ENCODE results near the gene PSIP1. TPM values are rescaled to one million over a fixed set of nuclear protein-coding genes. Genes with fewer than 3 reads are reported as not detected.

Gene PSIP1
- total and polyA plus RNA-seq, 2 experiments from 2014 or later, result 35.1 to 37.3 TPM

DNA sequence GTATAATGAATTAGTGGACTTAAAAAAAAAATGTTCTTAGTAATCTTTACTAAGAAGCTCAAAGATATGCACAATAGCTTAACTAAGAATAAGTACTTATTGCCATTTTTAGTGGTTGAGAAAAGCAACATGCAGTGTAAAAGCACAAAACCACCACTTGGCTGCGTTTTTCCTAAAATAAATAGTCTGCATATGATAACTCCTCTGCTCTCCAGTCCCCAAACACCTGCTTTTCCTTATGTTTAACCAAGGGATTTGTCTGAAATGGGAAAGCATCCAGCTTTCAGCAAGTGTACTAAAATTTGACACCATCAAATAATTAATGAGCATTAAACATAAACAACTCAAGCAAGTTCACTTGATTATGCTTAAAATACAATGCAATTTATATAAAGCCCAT, 41.4 kb downstream of the PSIP1 start:
- Histone ChIP-seq H3K79me2 (no peaks in the 10 kb centered on the region), H3K36me3 (replicated peaks; ENCODE audit: insufficient read depth, low read depth) (no peaks in the 10 kb centered on the region), H3K27ac (no peak overlapping the region), H3K27me3 (no peaks in the 10 kb centered on the region), H3K4me1 (ENCODE audit: insufficient read depth) (no peaks in the 10 kb centered on the region), H3K4me2 (no peak overlapping the region), H4K20me1 (ENCODE audit: insufficient read depth, poor library complexity, severe bottlenecking) (no peaks in the 10 kb centered on the region), H2AFZ (no peak overlapping the region), H3K9me3 (ENCODE audit: low read depth) (no peaks in the 10 kb centered on the region), H3K4me3 (no peak overlapping the region), H3K9me2 (replicated peaks; ENCODE audit: insufficient read depth) (no peaks in the 10 kb centered on the region)
- TF ChIP-seq EZH2phosphoT487 (IDR thresholded peaks at IDR 0.05; ENCODE audit: low read depth, severe bottlenecking, unreplicated experiment) (no peak), EZH2 (IDR thresholded peaks at IDR 0.05; ENCODE audit: borderline replicate concordance) (no peak), CTCF (IDR thresholded peaks at IDR 0.05; ENCODE audit: poor library complexity) (no peak)
- 89% methylated on average over 1 of the region's 1 CpG for WGBS (ENCODE audit: low lambda C conversion rate, missing lambda C conversion rate)
- DNase-seq (ENCODE audit: low spot score), result no peak

DNA sequence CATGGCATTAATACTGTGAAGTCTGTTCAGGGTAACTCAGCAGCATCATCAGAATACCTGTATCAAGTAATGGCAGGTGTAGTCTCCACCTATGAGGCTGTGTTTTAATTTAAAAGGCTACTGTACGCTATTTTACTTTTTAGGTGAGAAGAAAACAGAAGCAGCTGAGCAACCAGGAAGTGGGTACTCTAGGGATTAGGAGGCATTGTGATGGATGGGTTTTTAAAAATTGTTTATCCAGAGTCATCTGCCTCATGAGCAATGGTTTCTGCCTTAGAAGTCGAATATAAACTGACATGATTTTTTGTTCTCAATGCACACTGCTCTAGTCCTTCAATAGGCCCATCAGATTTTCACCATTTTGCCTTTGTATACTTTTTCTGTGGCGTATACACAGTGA, 42.6 kb downstream of the PSIP1 start:
- WGBS (ENCODE audit: low lambda C conversion rate, missing lambda C conversion rate), result 88% methylated on average over 3 of the region's 3 CpGs
- no peaks in the 10 kb centered on the region for H3K9me2 ChIP-seq (replicated peaks; ENCODE audit: insufficient read depth)
- H3K27ac ChIP-seq, result no peak overlapping the region
- DNase-seq (ENCODE audit: low spot score), result no peak
- no peak overlapping the region for H3K4me2 ChIP-seq
- TF ChIP-seq EZH2phosphoT487 (IDR thresholded peaks at IDR 0.05; ENCODE audit: low read depth, severe bottlenecking, unreplicated experiment), result no peak
- H3K4me1 ChIP-seq (ENCODE audit: insufficient read depth), result no peaks in the 10 kb centered on the region
- no peaks in the 10 kb centered on the region for H3K79me2 ChIP-seq
- H3K9me3 ChIP-seq (ENCODE audit: low read depth), result no peaks in the 10 kb centered on the region
- no peak overlapping the region for H2AFZ ChIP-seq
- no peak overlapping the region for H3K4me3 ChIP-seq
- no peaks in the 10 kb centered on the region for H3K27me3 ChIP-seq
- H4K20me1 ChIP-seq (ENCODE audit: insufficient read depth, poor library complexity, severe bottlenecking), result no peaks in the 10 kb centered on the region
- no peaks in the 10 kb centered on the region for H3K36me3 ChIP-seq (replicated peaks; ENCODE audit: insufficient read depth, low read depth)

- Histone ChIP-seq H3K4me3 (no peak overlapping the region), H3K79me2 (no peaks in the 10 kb centered on the region), H3K9me2 (replicated peaks; ENCODE audit: insufficient read depth) (no peaks in the 10 kb centered on the region), H2AFZ (no peak overlapping the region), H3K27me3 (no peaks in the 10 kb centered on the region), H3K36me3 (replicated peaks; ENCODE audit: insufficient read depth, low read depth) (no peaks in the 10 kb centered on the region), H3K4me2 (no peak overlapping the region), H4K20me1 (ENCODE audit: insufficient read depth, poor library complexity, severe bottlenecking) (no peaks in the 10 kb centered on the region), H3K27ac (no peak overlapping the region), H3K9me3 (ENCODE audit: low read depth) (no peaks in the 10 kb centered on the region), H3K4me1 (ENCODE audit: insufficient read depth) (no peaks in the 10 kb centered on the region)
- no peak for DNase-seq (ENCODE audit: low spot score)
- TF ChIP-seq EZH2 (IDR thresholded peaks at IDR 0.05; ENCODE audit: borderline replicate concordance) (no peak), CTCF (IDR thresholded peaks at IDR 0.05; ENCODE audit: poor library complexity) (no peak), EZH2phosphoT487 (IDR thresholded peaks at IDR 0.05; ENCODE audit: low read depth, severe bottlenecking, unreplicated experiment) (no peak)
- 78% methylated on average over 2 of the region's 2 CpGs for WGBS (ENCODE audit: low lambda C conversion rate, missing lambda C conversion rate)
Observed at GRCh38 chr9:15461601-15462000, 49.2 kb downstream of the PSIP1 start.

GRCh38 chr9:15461056-15461455, 49.7 kb downstream of the PSIP1 start:
- no peaks in the 10 kb centered on the region for H3K9me3 ChIP-seq (ENCODE audit: low read depth)
- WGBS (ENCODE audit: low lambda C conversion rate, missing lambda C conversion rate), result 96% methylated on average over 8 of the region's 8 CpGs
- H4K20me1 ChIP-seq (ENCODE audit: insufficient read depth, poor library complexity, severe bottlenecking), result no peaks in the 10 kb centered on the region
- no peak overlapping the region for H3K4me3 ChIP-seq
- no peak for DNase-seq (ENCODE audit: low spot score)
- H3K27me3 ChIP-seq, result no peaks in the 10 kb centered on the region
- TF ChIP-seq EZH2phosphoT487 (IDR thresholded peaks at IDR 0.05; ENCODE audit: low read depth, severe bottlenecking, unreplicated experiment) (no peak), CTCF (IDR thresholded peaks at IDR 0.05; ENCODE audit: poor library complexity) (no peak), EZH2 (IDR thresholded peaks at IDR 0.05; ENCODE audit: borderline replicate concordance) (no peak)
- H3K79me2 ChIP-seq, result no peaks in the 10 kb centered on the region
- H3K36me3 ChIP-seq (replicated peaks; ENCODE audit: insufficient read depth, low read depth), result no peaks in the 10 kb centered on the region
- no peaks in the 10 kb centered on the region for H3K4me1 ChIP-seq (ENCODE audit: insufficient read depth)
- no peak overlapping the region for H2AFZ ChIP-seq
- H3K9me2 ChIP-seq (replicated peaks; ENCODE audit: insufficient read depth), result no peaks in the 10 kb centered on the region
- H3K27ac ChIP-seq, result no peak overlapping the region
- H3K4me2 ChIP-seq, result no peak overlapping the region
